KMS-11 (cell line): ENCODE measurements around the gene SENP6.

Source experiments
- H2AFZ ChIP-seq: fragments of 200-600 bp; sonication (generic); 2 replicates; pipeline ENCODE4 v1.6.1; 2016; ENCODE audit warnings: antibody characterized with exemption, mixed run types, low read depth
- H3K27ac ChIP-seq: fragments of 200-600 bp; sonication (generic); 2 replicates; pipeline ENCODE4 v1.6.1; 2016; ENCODE audit warnings: mild to moderate bottlenecking, mixed run types
- H3K27me3 ChIP-seq: fragments of 200-600 bp; sonication (generic); 2 replicates; pipeline ENCODE4 v1.6.1; 2017; ENCODE audit warnings: mild to moderate bottlenecking, low read depth, mixed run types, moderate library complexity; ENCODE audit not compliant: insufficient read depth
- H3K36me3 ChIP-seq: fragments of 200-600 bp; sonication (generic); 2 replicates; pipeline ENCODE4 v1.6.1; 2017; ENCODE audit warnings: mild to moderate bottlenecking, mixed run types; ENCODE audit not compliant: insufficient read depth
- H3K4me1 ChIP-seq: fragments of 200-600 bp; sonication (generic); 2 replicates; pipeline ENCODE4 v1.6.1; 2016; ENCODE audit warnings: mild to moderate bottlenecking, low read depth, mixed run types; ENCODE audit not compliant: poor library complexity, severe bottlenecking
- H3K4me2 ChIP-seq: fragments of 200-600 bp; sonication (generic); 2 replicates; pipeline ENCODE4 v1.7.0; 2016; ENCODE audit warnings: mild to moderate bottlenecking, mixed run types
- H3K4me3 ChIP-seq: fragments of 200-600 bp; sonication (generic); IDR thresholded peaks from 2 replicates; pipeline ENCODE4 v1.6.1; 2017; ENCODE audit warnings: low read depth, low read length, mixed read lengths; ENCODE audit not compliant: insufficient read depth
- H3K79me2 ChIP-seq: fragments of 200-600 bp; sonication (generic); 2 replicates; pipeline ENCODE4 v1.6.1; 2016; ENCODE audit warnings: low read depth, mixed run types; ENCODE audit not compliant: insufficient read depth
- H3K9ac ChIP-seq: fragments of 200-600 bp; sonication (generic); 2 replicates; pipeline ENCODE4 v1.6.1; 2016; ENCODE audit warnings: mild to moderate bottlenecking, mixed run types
- H4K20me1 ChIP-seq: fragments of 200-600 bp; sonication (generic); 2 replicates; pipeline ENCODE4 v1.6.1; 2016; ENCODE audit warnings: mild to moderate bottlenecking, mixed run types; ENCODE audit not compliant: insufficient read depth
- TF ChIP-seq, protein P1 (sequence below): fragments of 200-600 bp; sonication (generic); conservative IDR thresholded peaks from 2 replicates; pipeline ENCODE4 v1.6.1; 2017; ENCODE audit warnings: low read depth, mild to moderate bottlenecking, antibody characterized with exemption, low read length, moderate library complexity, mixed read lengths

Gene SENP6

DNA sequence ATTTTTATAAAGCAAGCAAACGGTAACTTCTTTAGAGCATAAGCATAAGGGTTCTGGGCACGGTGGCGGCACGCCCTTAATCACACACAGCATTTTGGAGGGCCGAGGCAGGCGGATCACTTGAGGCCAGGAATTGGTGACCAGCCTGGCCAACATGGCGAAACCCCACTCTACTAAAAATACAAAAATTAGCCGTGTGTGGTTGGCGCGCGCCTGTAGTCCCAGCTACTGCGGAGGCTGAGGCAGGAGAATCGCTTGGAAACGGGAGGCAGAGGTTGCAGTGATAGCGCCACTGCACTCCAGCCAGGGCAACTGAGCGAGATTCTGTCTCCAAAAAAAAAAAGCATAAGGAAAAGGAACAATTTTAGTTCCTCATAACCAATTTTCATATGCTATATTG lies 2.6 kb downstream of the SENP6 start:
- Histone ChIP-seq H3K27ac (no peak overlapping the region), H3K4me3 (no peak overlapping the region), H3K4me1 (peaks cover 8% of the 10 kb centered on the region), H4K20me1 (no peaks in the 10 kb centered on the region), H2AFZ (no peak overlapping the region), H3K36me3 (no peaks in the 10 kb centered on the region), H3K4me2 (peak overlapping the region; percentile 61; the same call in 1 of the 2 replicates), H3K79me2 (peaks cover 72% of the 10 kb centered on the region), H3K27me3 (no peaks in the 10 kb centered on the region), H3K9ac (no peak overlapping the region)
- TF ChIP-seq, protein P1, sequence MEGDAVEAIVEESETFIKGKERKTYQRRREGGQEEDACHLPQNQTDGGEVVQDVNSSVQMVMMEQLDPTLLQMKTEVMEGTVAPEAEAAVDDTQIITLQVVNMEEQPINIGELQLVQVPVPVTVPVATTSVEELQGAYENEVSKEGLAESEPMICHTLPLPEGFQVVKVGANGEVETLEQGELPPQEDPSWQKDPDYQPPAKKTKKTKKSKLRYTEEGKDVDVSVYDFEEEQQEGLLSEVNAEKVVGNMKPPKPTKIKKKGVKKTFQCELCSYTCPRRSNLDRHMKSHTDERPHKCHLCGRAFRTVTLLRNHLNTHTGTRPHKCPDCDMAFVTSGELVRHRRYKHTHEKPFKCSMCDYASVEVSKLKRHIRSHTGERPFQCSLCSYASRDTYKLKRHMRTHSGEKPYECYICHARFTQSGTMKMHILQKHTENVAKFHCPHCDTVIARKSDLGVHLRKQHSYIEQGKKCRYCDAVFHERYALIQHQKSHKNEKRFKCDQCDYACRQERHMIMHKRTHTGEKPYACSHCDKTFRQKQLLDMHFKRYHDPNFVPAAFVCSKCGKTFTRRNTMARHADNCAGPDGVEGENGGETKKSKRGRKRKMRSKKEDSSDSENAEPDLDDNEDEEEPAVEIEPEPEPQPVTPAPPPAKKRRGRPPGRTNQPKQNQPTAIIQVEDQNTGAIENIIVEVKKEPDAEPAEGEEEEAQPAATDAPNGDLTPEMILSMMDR = no peak

DNA sequence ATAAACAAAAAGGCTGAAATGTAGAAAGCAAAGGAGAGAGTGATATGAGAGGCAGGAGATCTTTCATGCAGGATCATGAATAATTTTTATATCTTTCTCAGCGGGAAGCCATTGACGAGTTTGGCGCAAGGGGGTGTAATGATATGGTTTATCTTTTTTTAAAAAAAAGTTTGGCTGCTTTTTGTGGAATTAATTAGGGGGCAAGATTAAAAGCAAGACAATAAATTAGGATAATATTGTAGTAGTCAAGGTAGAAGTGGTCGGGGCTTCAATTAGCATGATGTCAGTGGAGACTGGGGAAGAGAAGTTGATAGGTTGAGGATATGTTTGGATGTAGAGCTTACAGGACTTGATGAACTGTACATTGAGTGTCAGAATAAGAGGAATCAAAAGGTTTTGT lies 4.0 kb downstream of the SENP6 start:
- Histone ChIP-seq H3K9ac (no peak overlapping the region), H3K36me3 (no peaks in the 10 kb centered on the region), H3K4me2 (no peak overlapping the region), H3K79me2 (peaks cover 85% of the 10 kb centered on the region), H3K27ac (no peak overlapping the region), H4K20me1 (no peaks in the 10 kb centered on the region), H3K27me3 (no peaks in the 10 kb centered on the region), H2AFZ (no peak overlapping the region), H3K4me3 (no peak overlapping the region), H3K4me1 (peaks cover 22% of the 10 kb centered on the region)
- TF ChIP-seq, protein P1 = no peak

DNA sequence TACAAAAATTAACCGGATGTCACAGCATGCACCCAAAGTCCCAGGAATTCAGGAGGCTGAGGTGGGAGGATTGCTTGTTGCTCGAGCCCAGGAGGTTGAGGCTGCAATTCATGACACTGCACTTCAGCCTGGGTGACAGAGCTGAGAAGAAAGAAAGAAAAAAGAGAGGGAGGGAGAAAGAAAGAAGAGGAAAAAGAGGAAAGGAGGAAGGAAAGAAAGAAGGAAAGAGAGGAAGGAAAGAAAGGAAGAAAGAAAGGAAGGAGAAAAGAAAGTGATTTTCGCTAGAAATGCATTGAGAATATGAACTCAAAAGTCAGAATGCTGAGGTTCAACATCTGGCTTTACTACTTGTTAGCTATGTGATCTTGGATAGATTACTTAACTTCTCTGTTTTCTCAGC lies 6.6 kb downstream of the SENP6 start:
- H2AFZ ChIP-seq = no peak overlapping the region
- no peaks in the 10 kb centered on the region for H3K36me3 ChIP-seq
- H4K20me1 ChIP-seq = no peaks in the 10 kb centered on the region
- no peak overlapping the region for H3K4me2 ChIP-seq
- TF ChIP-seq, protein P1 = no peak
- H3K4me1 ChIP-seq = peaks cover 43% of the 10 kb centered on the region
- peaks cover 100% of the 10 kb centered on the region for H3K79me2 ChIP-seq
- no peaks in the 10 kb centered on the region for H3K27me3 ChIP-seq
- H3K27ac ChIP-seq = no peak overlapping the region
- no peak overlapping the region for H3K9ac ChIP-seq
- no peak overlapping the region for H3K4me3 ChIP-seq

DNA sequence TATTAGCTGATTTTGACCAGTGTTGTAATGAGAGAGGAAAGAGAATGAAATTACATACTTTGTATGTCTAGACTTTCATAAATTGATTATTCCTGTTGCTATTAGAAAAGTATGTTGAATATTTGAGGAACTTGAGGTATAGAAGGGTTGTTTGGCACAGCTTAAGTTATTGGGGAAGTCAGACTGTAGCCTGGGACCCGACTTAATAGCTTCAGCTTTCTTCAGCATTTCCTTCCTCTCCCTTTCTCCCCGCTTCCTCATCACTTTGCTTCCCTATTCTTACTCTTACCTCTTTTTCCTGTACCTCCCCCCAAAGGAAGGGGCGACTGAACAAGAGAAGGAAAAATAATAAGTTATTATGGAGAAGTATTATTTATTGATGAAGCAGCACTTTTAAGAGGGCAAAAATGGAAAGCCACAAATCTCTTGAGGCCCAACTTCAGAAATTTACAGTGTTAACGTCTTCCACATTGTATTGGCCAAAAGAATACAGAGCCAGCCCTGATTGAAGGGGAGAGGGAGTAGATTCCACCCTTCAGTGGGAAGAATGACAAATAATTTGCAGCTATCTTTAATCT lies 7.4 kb downstream of the SENP6 start:
- H3K4me2 ChIP-seq = no peak overlapping the region
- H2AFZ ChIP-seq = no peak overlapping the region
- peaks cover 100% of the 10 kb centered on the region for H3K79me2 ChIP-seq
- H3K9ac ChIP-seq = no peak overlapping the region
- TF ChIP-seq, protein P1 = no peak
- no peak overlapping the region for H3K27ac ChIP-seq
- H3K27me3 ChIP-seq = no peaks in the 10 kb centered on the region
- H3K4me3 ChIP-seq = no peak overlapping the region
- H4K20me1 ChIP-seq = no peaks in the 10 kb centered on the region
- H3K36me3 ChIP-seq = no peaks in the 10 kb centered on the region
- H3K4me1 ChIP-seq = peaks cover 43% of the 10 kb centered on the region
